ENCODE data around the gene SRPK2. TPM values are rescaled to one million over a fixed set of nuclear protein-coding genes. Genes with fewer than 3 reads are reported as not detected.

The SRPK2 gene
- polyA plus RNA-seq, 4 donors = 12.2 to 24.7 (median 14.1) TPM

DNA sequence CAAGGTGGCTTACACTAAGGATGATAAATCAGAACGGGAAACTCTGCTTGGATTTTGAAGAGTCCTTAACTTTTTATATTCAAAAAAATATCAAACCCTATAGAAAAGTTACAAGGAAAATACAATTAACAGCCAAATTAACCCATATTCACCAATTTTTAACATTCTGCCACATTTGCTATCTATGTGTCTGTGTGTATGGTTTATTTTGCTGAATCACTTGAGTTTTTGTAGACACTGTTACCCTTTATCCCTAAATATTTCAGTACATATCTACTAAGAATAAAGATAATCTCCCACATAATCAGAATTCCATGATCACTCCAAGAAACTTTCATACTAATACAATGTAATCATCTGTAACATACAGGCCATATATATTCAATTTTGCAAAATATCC is 1.2 kb upstream of the SRPK2 start:
- FAIRE-seq (no peak), DNase-seq (no peak)
- H3K9me3 ChIP-seq (ENCODE audit: control insufficient read depth in 2 of 2, insufficient read depth in 1 of 2, low read depth in 1 of 2, low read length in 1 of 2) = no peaks in the 10 kb centered on the region
- no peak overlapping the region for H3K4me3 ChIP-seq (ENCODE audit: low read depth in 1 of 3, low read length in 3 of 3)
- no peaks in the 10 kb centered on the region for H3K36me3 ChIP-seq (ENCODE audit: control insufficient read depth in 3 of 3, insufficient read depth in 2 of 3, low read depth in 1 of 3, low read length in 3 of 3)
- H3K27ac ChIP-seq (ENCODE audit: low read depth in 1 of 3, low read length in 2 of 3) = no peak overlapping the region
- H3K27me3 ChIP-seq (ENCODE audit: control insufficient read depth in 3 of 3, insufficient read depth in 3 of 3, low read length in 3 of 3) = no peaks in the 10 kb centered on the region
- peaks cover 0 to 2% (median 0%) of the 10 kb centered on the region in 3 donors for H3K4me1 ChIP-seq (ENCODE audit: control insufficient read depth in 3 of 3, insufficient read depth in 2 of 3, low read depth in 1 of 3, low read length in 2 of 3)
- 84 to 93% (median 90%) methylated on average over 1 of the region's 1 CpG for WGBS, 3 donors

DNA sequence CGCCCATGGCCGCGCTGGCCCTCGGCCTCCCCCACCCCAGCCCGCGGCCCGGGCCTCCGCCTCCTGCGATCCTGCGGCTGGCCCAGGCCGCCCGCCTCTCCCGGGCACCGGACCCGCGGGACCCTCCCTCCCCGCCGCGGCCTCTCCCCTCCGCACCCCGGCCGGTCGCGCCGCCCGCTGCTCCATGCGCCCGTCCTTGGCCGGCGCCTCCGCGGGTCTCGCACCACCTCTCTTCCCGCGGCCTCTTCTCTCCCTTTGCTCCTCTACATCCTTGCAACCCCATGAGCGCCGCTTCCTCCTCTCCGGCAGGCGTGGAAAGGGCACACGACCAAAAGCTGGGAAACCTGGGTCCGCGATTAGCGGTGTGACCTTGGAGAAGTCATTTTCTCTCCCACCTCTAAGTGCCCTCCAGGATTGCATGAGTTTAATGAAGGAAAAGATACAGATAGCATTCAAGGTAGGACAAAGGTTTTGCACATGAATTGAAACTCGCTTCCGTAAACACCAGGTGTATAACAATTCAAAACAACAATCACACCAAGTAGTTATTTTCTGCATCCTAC is 448 bp upstream of the SRPK2 start:
- WGBS, 3 donors = 4 to 22% (median 5%) methylated on average over 7 to 45 of the region's 45 CpGs
- Histone ChIP-seq H3K4me1 (ENCODE audit: control insufficient read depth in 3 of 3, insufficient read depth in 2 of 3, low read depth in 1 of 3, low read length in 2 of 3) (peaks cover 0 to 2% (median 0%) of the 10 kb centered on the region in 3 donors), H3K4me3 (ENCODE audit: low read depth in 1 of 3, low read length in 3 of 3) (peak overlapping the region; percentile 41 to 90 (median 78)), H3K27me3 (ENCODE audit: control insufficient read depth in 3 of 3, insufficient read depth in 3 of 3, low read length in 3 of 3) (no peaks in the 10 kb centered on the region), H3K27ac (ENCODE audit: low read depth in 1 of 3, low read length in 2 of 3) (peak overlapping the region in 2 of 3 donors; percentile 8 to 76), H3K36me3 (ENCODE audit: control insufficient read depth in 3 of 3, insufficient read depth in 2 of 3, low read depth in 1 of 3, low read length in 3 of 3) (no peaks in the 10 kb centered on the region), H3K9me3 (ENCODE audit: control insufficient read depth in 2 of 2, insufficient read depth in 1 of 2, low read depth in 1 of 2, low read length in 1 of 2) (no peaks in the 10 kb centered on the region)
- FAIRE-seq (no peak), DNase-seq (peak; percentile 55 to 81)

DNA sequence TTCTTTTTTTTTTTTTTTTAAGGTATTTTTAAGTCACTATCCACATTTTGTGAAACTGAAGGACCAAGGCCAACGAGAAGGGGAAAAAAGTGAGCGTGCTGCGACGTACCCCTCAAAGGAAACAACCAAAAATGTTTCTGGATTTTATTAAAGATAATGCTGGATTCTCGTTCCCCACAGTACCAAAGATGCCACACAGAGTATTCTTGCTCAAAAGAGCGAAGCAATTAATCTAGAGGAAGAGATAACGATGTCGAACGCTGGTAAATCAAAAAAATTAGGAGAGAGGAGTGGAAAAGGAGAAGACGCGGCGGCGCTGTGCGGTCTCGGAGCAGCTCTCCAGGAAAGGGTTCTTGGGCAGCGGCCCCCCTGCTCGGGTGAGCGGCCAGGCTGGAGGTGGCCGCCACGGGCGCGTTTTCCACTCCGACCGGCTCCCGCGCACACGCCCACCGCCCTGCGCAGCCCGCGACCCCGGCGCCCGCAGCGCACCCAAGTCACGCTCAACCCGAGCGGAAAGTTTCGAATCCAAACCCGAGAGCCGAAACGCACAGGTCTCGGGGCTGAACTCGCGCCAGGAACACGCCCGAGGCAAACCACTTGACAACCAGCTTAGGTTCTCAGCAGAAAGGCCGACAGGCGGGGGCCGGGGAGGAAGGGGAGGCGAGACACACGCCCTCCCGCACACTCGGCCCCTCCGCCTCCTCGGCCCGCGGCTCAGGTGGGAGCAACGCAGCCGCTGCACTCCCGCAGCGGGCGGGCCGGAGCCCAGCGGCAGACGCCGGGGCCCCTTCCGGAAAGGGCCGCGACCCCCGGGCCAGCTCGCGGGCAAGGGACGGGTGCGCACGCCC is 989 bp downstream of the SRPK2 start:
- Histone ChIP-seq H3K9me3 (ENCODE audit: control insufficient read depth in 2 of 2, insufficient read depth in 1 of 2, low read depth in 1 of 2, low read length in 1 of 2) (no peaks in the 10 kb centered on the region), H3K4me3 (ENCODE audit: low read depth in 1 of 3, low read length in 3 of 3) (peak overlapping the region; percentile 63 to 90 (median 78)), H3K27ac (ENCODE audit: low read depth in 1 of 3, low read length in 2 of 3) (no peak overlapping the region), H3K36me3 (ENCODE audit: control insufficient read depth in 3 of 3, insufficient read depth in 2 of 3, low read depth in 1 of 3, low read length in 3 of 3) (no peaks in the 10 kb centered on the region), H3K4me1 (ENCODE audit: control insufficient read depth in 3 of 3, insufficient read depth in 2 of 3, low read depth in 1 of 3, low read length in 2 of 3) (peaks cover 0 to 2% (median 0%) of the 10 kb centered on the region in 3 donors), H3K27me3 (ENCODE audit: control insufficient read depth in 3 of 3, insufficient read depth in 3 of 3, low read length in 3 of 3) (no peaks in the 10 kb centered on the region)
- WGBS, 3 donors = 2 to 4% (median 3%) methylated on average over 48 to 76 of the region's 76 CpGs
- FAIRE-seq (no peak), DNase-seq (peak; percentile 43 to 70)

DNA sequence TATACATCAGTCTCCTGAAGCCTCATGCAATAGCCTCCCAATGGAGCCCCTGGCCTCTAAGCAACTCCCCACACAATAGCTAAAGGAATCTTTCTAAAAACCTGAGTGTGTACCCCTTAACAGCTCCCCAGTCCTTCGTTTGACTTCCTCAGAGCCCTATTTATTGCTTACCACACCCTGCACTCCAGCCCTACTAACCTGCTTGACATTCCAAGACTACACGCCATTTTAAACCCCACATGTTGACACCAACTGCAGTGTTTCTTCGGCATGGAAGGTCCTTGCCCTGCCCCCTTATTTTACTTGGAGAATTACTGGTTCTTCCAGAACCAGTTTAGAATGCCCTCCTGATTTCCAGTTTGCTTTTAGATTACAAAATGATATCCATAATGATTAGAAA is 10.8 kb downstream of the SRPK2 start:
- WGBS, 3 donors = 56 to 80% (median 65%) methylated on average over 3 of the region's 3 CpGs
- FAIRE-seq (no peak), DNase-seq (no peak)
- Histone ChIP-seq H3K36me3 (ENCODE audit: control insufficient read depth in 3 of 3, insufficient read depth in 2 of 3, low read depth in 1 of 3, low read length in 3 of 3) (no peaks in the 10 kb centered on the region), H3K27me3 (ENCODE audit: control insufficient read depth in 3 of 3, insufficient read depth in 3 of 3, low read length in 3 of 3) (no peaks in the 10 kb centered on the region), H3K4me3 (ENCODE audit: low read depth in 1 of 3, low read length in 3 of 3) (no peak overlapping the region), H3K27ac (ENCODE audit: low read depth in 1 of 3, low read length in 2 of 3) (no peak overlapping the region), H3K4me1 (ENCODE audit: control insufficient read depth in 3 of 3, insufficient read depth in 2 of 3, low read depth in 1 of 3, low read length in 2 of 3) (peaks cover 0 to 2% (median 0%) of the 10 kb centered on the region in 3 donors), H3K9me3 (ENCODE audit: control insufficient read depth in 2 of 2, insufficient read depth in 1 of 2, low read depth in 1 of 2, low read length in 1 of 2) (no peaks in the 10 kb centered on the region)

- DNase-seq = no peak
- no peak for FAIRE-seq
Measured at GRCh38 chr7:105376908-105377533, 11.7 kb downstream of the SRPK2 start.

DNA sequence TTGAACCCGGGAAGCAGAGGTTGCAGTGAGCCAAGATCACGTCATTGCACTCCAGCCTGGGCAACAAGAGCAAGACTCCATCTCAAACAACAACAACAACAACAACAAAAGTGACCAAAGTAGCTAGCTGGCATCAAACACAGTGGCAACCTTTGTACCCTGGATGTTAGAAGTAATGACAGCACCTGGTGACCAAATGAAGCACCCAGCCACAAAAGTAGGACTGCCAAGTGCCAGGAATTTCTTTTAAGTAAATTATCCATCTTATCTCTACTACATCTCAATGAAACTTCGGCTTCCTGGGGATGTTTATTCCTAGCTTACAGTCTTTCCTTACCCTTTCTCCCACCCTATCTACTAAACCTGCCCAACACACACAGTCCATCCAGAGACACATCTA is 18.8 kb downstream of the SRPK2 start:
- H3K36me3 ChIP-seq (ENCODE audit: control insufficient read depth in 3 of 3, insufficient read depth in 2 of 3, low read depth in 1 of 3, low read length in 3 of 3) = no peaks in the 10 kb centered on the region
- no peak for FAIRE-seq
- 46 to 76% (median 62%) methylated on average over 2 to 3 of the region's 3 CpGs for WGBS, 3 donors
- H3K27ac ChIP-seq (ENCODE audit: low read depth in 1 of 3, low read length in 2 of 3) = no peak overlapping the region
- H3K9me3 ChIP-seq (ENCODE audit: control insufficient read depth in 2 of 2, insufficient read depth in 1 of 2, low read depth in 1 of 2, low read length in 1 of 2) = no peaks in the 10 kb centered on the region
- H3K27me3 ChIP-seq (ENCODE audit: control insufficient read depth in 3 of 3, insufficient read depth in 3 of 3, low read length in 3 of 3) = no peaks in the 10 kb centered on the region
- H3K4me3 ChIP-seq (ENCODE audit: low read depth in 1 of 3, low read length in 3 of 3) = no peak overlapping the region
- H3K4me1 ChIP-seq (ENCODE audit: control insufficient read depth in 3 of 3, insufficient read depth in 2 of 3, low read depth in 1 of 3, low read length in 2 of 3) = peaks cover 0 to 2% (median 0%) of the 10 kb centered on the region in 3 donors
- no peak for DNase-seq

More at GRCh38 chr7:105376908-105377533, 11.7 kb downstream of the SRPK2 start:
- H3K36me3 ChIP-seq (ENCODE audit: control insufficient read depth in 3 of 3, insufficient read depth in 2 of 3, low read depth in 1 of 3, low read length in 3 of 3) = no peaks in the 10 kb centered on the region
- no peak overlapping the region for H3K4me3 ChIP-seq (ENCODE audit: low read depth in 1 of 3, low read length in 3 of 3)
- H3K27me3 ChIP-seq (ENCODE audit: control insufficient read depth in 3 of 3, insufficient read depth in 3 of 3, low read length in 3 of 3) = no peaks in the 10 kb centered on the region
- H3K9me3 ChIP-seq (ENCODE audit: control insufficient read depth in 2 of 2, insufficient read depth in 1 of 2, low read depth in 1 of 2, low read length in 1 of 2) = no peaks in the 10 kb centered on the region
- 92 to 93% (median 92%) methylated on average over 4 of the region's 4 CpGs for WGBS, 3 donors
- peaks cover 0 to 2% (median 0%) of the 10 kb centered on the region in 3 donors for H3K4me1 ChIP-seq (ENCODE audit: control insufficient read depth in 3 of 3, insufficient read depth in 2 of 3, low read depth in 1 of 3, low read length in 2 of 3)
- no peak overlapping the region for H3K27ac ChIP-seq (ENCODE audit: low read depth in 1 of 3, low read length in 2 of 3)

DNA sequence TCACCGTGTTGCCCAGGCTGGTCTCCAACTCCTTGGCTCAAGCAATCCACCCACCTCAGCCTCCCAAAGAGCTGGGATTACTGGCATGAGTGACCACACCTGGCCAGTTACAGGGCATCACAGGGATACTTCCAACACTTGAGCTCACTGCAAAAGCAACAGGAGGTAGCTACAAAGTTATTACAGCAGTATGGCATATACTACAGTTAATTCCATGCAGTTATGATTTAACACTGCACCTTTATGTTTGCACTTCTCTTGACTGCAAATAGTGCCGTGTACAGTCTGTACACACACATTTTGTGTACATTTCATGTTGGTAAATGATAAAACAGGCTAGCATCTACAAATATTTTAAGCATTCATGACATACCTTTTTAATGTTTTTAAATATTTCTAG is 21.3 kb downstream of the SRPK2 start:
- whole genome bisulfite sequencing, 3 donors = 81 to 89% (median 84%) methylated on average over 2 of the region's 2 CpGs
- FAIRE-seq (no peak), DNase-seq (no peak)
- no peaks in the 10 kb centered on the region for H3K36me3 ChIP-seq (ENCODE audit: control insufficient read depth in 3 of 3, insufficient read depth in 2 of 3, low read depth in 1 of 3, low read length in 3 of 3)
- H3K4me3 ChIP-seq (ENCODE audit: low read depth in 1 of 3, low read length in 3 of 3) = no peak overlapping the region
- peaks cover 0 to 2% (median 0%) of the 10 kb centered on the region in 3 donors for H3K4me1 ChIP-seq (ENCODE audit: control insufficient read depth in 3 of 3, insufficient read depth in 2 of 3, low read depth in 1 of 3, low read length in 2 of 3)
- H3K27ac ChIP-seq (ENCODE audit: low read depth in 1 of 3, low read length in 2 of 3) = no peak overlapping the region
- no peaks in the 10 kb centered on the region for H3K9me3 ChIP-seq (ENCODE audit: control insufficient read depth in 2 of 2, insufficient read depth in 1 of 2, low read depth in 1 of 2, low read length in 1 of 2)
- no peaks in the 10 kb centered on the region for H3K27me3 ChIP-seq (ENCODE audit: control insufficient read depth in 3 of 3, insufficient read depth in 3 of 3, low read length in 3 of 3)
